RKO (cell line): Measurements from ENCODE around the gene CPNE8.

Experiments
- DNase-seq: peaks from one replicate; pipeline ENCODE4 v3.0.0-alpha.2; 2016; ENCODE audit warnings: low spot score

CPNE8 gene

DNA sequence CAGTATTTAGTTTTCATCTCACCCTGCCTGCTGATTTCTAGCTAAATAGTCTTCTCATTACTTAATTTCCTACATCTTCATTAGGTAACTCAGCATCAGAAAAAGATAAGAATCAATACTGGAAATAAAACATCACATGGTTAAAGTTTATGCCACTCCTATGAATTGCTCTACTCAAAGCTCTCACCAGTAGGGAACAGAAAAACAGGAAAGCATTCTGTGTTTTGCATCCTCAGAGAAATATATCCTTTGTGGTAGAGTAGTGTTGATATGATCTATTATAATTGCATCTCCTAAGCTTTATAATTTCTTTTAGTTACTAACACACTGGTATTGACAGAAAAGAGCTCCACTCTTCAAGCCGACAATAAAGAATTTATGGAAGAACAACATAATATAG, 9.9 kb downstream of the CPNE8 start:
- no peak for DNase-seq

DNA sequence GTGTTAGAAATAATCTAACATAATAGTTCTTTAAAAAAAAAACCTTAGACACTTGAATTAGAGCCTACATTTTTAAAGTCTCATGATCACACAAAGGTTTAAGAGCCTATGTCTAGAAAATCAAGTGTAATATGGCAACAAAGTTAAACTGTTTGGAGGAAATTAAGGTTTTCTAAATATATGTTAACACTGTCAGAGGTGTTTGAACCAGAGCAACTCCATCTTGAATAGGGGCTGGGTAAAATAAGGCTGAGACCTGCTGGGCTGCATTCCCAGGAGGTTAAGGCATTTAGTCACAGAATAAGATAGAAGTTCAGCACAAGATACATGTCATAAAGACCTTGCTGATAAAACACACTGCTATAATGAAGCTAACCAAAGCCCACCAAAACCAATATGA, 12.4 kb downstream of the CPNE8 start:
- no peak for DNase-seq

DNA sequence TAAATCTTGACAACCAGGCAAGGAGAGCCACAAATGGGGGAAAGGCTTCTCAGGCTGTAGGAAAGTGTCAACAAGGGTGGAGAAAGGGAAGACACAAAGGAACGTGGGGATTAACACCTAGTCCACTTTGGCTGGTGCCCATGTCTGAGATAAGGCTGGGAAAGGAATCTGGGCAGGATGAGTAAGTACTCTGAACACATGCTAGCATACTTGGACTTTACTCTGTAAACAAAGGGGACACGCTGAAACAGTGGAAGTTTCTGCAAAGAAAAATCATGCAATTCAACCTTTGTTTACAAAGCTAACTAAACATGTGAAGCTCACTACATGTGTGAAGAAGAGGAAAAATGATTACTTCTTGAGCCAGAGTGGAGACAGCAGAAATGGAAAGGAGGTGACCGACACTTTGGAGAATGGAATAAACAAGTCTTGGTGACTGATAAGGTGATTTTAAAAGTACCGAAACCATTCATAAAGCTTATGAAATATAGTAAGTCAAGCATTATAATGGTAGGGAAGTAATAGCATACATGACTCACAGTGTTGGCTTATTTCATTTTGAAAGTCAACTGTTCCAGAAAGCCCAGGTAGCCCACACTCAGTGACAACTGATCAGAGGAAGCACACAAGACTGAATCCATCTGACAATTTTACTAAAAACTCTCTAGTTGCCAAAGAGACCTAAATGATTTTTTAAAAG, 13.2 kb downstream of the CPNE8 start:
- DNase-seq, result no peak

DNA sequence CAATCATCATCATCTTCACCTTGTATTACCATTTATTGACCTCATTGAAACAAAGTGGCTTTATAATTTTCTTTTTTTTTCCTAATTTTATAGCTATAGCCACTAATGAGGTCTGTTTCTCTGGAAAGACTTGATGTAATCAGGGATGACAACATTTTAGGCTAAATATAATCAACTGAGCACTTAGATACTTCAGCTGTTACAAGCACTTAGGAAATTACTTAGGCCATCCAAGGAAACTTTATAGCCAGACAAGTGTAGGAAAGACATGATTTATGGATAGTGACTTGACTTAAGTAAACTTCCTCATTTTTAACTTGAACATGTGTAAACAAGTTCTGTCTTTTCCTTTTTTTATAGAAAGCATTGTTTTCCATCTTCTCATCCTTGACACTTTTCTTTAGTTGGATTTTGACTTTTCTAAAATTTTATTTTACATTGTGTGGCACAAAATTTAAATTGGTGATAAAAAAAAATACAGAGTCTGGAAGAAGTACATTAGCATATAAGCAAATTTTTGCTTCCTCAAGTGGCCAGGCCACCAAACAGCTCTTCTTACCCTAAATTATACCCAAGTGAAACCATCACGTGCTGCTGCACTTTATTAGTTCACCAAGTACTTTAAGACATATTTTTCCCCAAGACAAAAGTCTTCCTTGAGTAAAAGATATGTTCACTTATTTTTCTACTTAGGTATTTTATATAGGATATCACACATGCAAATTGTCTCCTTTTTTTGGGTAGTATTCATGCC, 15.1 kb downstream of the CPNE8 start:
- DNase-seq, result no peak

DNA sequence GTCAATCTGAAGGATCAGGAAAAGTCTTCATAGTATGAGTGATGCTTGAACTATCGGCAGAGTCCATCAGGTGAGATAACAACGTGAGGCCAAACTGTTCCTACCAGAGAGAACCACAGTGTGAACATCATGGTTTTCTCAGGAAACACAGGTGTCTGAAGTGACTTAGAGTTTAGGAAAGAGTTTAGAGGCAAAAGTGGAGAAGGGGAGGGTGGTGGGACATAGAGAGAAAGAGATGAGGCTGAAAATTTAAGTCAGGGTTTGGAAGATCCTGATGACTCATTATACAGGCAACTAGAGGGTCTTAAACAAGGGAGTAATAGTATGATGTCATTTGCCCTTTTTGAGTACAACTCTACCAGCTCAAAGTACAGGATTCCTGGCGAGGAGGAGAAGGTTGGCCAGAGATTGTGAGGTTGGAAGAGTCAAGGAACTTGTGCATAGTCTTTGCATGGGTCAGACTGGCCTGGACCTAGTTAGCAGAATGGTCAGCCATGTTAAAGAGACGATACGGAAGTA, 16.0 kb downstream of the CPNE8 start:
- no peak for DNase-seq

DNA sequence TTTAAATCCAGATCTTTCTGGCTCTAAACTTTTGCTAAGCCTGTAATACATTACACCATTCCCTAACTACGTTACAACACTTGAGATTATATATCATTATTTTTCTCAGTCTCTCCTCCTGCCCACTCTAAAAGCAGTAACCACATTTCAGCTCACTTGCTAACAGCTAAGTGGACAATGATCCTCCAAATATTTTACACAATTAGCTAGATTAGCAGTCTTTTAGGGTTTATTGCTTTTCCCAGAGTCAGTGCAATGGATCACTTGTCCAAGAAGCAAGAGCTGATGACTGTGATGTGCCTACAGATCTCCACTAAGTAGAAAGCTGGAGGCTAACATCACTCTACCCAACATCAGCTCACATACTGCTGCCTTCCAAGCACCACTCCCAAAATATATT, 17.6 kb downstream of the CPNE8 start:
- DNase-seq, result no peak

DNA sequence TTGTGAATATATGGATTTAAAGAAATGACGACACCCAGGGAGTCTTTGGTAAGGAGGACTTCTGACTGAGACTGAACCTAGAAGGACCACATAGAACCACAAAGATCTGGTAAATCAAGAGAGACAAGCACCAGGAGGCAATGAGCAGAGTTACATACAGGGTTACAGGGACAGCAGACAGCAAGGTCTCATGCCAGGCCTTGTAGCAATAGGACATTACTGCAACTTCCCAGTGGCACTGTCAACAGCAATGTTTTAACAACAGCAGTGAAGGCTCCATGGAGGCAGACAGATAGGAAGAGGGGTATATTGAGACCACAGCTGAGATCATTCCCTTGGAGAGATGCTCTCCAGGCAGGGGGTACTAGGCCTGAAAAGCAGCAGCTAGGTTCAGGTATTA, 18.5 kb downstream of the CPNE8 start:
- no peak for DNase-seq

DNA sequence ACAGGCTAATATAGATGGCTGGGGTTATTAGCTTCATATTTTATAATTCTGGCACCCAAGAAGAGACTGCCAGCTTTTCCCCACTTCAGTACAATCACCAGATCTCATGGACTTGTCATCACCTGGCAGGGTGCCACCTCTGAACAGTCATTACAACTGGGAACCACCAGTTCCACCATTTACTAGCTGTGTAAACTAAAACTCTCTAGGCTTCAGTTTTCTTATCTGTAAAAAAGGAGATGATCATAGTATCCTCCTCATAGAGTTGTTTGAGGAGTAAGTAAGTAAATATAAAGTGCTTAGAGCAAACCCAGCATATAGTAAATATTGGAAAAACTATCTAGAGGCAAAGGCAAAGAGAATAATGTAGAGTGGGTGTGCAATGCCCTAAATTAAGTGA, 19.3 kb downstream of the CPNE8 start:
- peak; percentile 72 for DNase-seq

DNA sequence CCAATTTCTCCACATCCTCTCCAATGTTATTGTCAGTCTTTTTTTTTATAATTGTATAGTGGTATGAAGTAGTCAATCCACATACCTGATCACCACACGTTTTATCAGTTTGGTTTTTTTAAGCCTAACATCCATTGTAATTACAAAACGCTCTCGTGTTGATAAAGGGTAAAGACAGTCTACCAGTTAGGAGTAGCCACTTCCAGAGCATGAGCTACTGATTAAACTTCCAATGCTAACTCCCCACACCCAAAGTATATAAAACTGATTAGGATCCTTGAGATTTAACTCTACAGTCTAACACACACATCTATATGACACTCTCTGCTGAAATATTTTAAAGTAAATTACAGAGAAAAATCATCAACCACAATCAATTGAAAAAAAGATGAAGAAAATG, 20.7 kb downstream of the CPNE8 start:
- no peak for DNase-seq

DNA sequence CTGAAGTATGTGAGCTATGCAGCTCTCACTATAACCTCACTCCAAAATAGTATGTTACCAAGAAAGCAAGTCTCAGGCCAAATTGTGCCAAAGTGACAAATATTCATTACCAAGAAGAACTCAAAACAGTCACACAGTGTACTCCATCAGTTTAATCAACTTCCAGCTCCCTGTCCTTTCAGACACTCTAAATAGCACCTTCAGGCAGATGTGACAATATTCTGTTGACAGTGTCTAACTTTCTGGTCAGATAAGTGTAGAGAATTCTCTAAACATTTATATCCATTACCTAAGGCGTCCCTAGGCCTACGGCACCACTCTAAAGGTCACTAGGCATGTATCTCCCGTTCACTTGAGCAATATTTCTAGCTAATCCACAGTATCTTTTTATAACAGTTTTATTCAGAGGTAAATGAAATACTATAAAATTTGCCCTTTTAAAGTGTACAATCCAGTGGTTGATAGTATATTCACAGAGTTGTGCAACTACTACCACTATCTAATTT, 21.7 kb downstream of the CPNE8 start:
- DNase-seq, result no peak

DNA sequence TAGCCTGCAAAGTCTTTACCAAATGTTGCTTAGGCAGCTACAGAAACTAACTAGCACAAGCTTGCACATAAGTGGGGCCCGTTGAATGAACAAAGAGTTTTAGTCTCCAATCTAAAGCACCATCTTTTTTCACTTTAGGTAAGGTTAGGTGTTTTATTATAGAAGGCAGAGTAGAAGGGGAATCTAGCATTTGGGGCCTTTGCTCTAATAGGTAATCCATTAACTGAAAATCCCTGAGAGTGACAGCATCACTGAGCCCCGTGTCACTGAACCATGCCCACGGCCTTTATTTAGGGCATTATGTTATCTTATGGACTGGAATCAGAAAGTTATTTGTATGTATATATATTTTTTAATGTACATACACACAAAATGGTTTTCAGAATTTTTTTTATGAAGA, 25.1 kb downstream of the CPNE8 start:
- no peak for DNase-seq

DNA sequence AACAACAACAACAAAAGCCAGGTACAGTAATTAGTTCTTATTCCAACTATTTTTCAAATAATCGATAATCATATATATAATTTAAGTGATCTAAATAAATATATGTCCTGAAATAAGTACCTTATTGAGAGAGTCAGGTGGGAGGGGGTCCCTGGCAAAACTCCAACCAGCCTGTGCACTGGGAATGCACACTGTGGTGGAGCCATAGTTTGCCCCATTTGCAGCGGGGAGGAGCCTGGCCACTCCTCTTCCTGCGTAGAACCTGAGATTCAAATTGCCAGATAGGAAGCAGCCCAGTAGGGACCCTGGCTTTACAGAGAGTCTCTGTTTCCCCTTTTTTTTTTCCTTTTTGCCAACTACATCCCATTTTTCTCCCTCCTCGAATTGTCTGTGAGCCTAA, 26.4 kb downstream of the CPNE8 start:
- DNase-seq, result no peak

DNA sequence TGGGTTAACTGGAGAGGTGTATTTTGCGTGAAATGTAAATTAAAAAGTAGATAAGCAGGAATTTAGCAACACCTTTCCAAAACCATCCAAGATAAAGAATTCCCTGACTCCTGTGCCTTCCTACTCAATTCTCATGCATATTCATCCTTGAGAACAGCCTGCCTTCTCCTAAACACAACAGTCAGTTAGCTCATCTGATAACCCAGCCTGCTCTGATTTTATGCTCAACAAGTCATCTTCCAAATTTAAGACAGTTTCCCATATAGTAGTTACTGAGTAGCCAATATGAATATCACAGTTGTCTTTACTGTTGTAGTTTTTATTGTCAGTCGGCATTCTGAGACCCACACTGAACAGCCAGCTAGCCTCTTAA, 27.1 kb downstream of the CPNE8 start:
- no peak for DNase-seq

DNA sequence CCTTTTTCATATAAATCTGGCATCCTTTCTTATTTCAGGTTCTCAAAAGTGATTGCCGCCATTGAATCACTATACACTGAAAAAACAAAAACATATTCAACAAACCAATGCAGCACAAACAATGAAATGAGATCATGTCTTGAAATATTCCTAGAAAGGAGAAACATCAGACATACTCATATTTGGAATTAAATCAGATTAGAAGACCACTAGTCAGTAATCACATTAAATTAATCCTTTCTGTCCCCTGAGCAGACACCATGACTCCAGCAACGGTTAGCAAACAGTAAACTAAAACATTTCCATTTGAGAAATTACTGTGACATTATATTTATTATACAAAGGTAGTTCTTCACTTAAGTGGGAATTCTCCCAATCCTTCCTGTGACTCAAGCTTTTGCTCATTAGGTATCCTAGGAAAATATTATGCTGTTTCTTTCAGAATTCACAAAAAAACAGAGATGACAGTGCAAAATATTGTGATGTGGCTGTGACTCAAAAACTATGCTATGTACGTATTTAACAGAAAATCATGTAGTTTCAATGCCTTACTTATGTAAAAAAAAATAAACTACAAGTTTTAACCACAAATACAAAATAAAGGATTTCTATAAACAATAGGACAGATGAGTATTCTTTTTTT, 29.7 kb downstream of the CPNE8 start:
- peak; percentile 0 for DNase-seq

DNA sequence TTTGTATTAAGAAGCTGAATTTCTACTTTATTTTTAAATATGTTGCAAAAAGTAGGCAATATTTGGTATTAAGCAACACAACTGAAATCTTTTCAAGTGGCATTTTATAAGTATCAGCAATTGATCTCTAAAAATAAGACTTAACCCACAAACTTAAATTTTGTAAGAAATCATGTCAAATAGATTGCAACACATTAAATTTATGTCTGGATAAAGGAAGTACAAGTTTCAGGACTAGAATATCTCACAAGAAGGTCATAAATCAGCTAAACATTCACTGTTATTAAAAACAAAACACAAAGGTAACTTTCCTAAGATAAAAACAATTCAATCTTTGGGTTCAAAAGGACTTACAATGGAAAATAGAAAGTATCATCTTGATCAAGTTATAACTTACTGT, 32.8 kb downstream of the CPNE8 start:
- DNase-seq, result no peak

DNA sequence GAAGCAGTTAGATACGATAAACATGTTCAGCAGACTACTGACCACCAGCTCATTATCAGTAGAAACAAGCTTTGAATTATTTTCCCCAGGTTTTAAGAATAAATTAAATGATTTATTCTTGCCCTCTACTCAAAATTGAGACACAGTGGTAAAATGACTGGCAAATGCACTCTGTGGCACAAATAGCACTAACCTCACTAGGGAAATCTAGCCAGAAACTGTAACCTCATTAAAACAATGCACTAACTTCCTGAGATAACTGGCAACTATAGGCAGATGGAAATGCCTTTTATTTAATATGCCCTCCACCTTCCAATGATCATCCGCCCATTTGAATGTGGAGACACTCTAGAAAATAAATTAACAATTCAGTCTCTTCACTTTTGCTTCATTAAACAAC, 33.2 kb downstream of the CPNE8 start:
- no peak for DNase-seq

DNA sequence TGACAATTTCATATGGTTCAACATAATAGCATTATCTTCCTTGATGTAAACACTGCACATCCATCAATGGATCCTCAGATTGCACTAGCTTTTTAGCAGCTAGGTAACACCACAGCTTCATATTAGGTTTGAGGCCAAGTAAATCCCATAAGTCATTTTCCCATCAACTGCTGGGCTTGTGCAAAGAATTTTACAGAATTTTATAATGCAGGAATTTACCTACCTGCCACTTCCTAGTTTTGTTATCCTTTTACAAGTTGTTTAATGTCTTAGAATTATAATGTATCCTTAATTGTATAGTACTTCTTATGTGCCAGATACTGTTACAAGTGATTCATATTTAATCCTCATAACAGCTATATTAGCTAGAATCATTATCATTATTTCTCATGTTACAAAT, 36.4 kb downstream of the CPNE8 start:
- no peak for DNase-seq

DNA sequence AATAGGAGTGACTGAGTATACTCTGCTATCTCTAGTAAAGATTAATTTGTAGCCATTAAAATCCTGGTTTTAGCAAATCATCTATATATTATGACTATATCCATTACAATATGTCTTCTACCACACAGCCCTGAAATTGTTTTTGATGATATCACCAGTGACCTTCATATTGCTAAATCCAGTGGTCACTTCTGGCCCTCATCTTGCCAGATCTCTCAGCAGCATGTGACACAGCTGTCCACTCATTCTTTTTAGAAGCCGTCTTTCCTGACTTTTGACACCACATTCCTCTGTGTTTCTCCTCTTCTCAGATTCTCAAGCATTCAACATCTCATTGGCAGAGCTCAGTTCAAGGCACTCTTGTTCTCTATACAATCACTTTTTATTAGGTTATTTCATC, 54.9 kb downstream of the CPNE8 start:
- no peak for DNase-seq

DNA sequence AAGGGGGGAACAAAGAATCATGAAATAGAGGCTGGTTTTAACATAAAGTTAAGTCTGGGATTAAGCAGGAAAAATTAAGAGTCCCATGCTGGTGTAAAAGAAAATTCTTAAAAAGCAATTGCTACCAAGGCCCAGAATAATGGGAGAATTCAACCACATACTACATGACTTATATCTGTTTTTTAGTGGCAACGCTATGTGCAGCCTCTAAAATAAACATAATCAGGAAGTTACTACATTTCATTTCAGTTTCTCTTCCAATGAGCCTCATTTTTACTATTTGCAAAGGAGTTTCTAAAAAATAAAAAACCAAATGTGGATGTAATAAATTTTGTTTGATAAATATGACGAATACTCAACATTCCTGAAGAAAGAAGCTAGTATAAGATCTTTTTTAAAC, 58.1 kb downstream of the CPNE8 start:
- no peak for DNase-seq

DNA sequence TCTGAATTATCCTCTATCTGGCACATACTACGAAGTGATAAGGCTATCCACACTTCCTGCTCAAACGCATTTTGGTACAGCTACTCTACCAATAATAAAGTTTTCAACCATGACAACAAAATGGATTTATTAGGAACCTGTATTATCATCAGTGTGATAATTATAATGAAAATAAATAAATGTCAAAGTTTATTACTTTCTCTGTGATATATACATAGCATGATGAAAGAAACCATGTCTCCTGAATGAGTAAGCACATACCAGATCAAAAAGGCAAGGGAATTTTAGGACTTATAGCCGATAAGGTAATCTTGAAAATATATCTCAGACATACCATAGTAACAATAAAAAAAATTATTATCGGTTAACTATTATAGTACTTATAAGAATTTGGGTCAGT, 61.1 kb downstream of the CPNE8 start:
- DNase-seq, result no peak

DNA sequence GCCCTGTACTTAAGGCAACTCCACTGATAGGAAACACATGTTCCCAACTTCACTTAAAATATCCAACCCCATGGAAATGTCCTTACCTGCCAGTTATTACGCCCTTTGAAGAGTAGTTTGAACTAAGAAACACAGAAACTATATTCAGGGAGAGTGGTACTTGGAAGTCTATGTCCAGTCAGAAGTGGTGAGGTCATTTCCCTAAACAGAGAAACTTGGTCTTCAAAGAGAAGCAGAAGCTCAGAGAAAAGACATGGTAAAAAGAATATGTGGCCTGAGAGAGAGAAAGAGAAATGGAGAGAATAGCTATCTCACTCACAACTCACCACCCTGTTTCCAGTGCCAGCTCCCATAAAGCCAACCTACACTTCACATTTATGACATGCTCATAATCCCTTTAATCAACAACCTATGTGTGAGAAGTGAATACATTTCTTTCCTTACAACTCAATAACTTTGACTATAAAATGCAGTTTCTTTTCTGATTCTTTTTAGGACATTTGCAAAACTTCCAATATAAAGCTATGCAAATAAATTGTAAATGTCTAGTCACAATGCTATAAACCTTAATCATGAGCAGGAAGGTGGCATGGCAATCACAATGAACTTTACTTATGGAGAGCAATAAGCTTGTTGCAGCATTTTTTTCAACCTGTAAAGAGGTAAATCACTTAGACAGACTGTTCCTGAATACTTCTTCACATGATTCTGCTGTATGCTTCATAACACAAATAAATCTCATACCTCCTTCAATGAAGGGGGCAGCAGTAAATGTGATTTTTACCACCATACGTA, 67.1 kb downstream of the CPNE8 start:
- no peak for DNase-seq

DNA sequence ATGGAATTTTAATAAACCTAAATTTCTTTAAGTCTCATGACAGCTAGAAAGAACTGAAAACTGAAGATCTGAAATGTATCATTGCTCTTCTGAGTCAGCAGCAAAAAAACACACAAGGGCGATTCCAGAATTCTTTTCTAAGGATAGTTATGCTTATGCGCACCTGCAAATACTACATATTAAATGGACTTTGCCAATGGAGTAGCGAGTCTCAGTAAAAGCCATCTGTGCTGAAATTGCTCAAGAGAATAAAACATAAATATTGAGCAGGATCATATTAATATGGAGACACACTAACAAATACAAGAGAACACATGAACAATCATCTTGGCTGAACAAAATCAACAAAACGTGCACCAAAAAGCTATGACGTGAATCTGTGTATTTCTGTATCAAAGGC, 73.7 kb downstream of the CPNE8 start:
- DNase-seq, result no peak
